Astrocyte (in vitro differentiated cells and primary cell): ENCODE data around the gene PRKCA. TPM values are rescaled to one million over a fixed set of nuclear protein-coding genes. Genes with fewer than 3 reads are reported as not detected.

Source experiments
- DNase-seq: peaks from one replicate; pipeline ENCODE4 v3.0.0-alpha.2; 2010; ENCODE audit warnings: low read depth
- FAIRE-seq: peaks from 2 replicates; lab custom pipeline; 2011; peaks lifted over from hg19 to GRCh38; lab: Jason Lieb, UNC
- H2AFZ ChIP-seq: 2 replicates; pipeline ENCODE4 v1.6.0; 2012; ENCODE audit warnings: low read depth, low read length, inconsistent platforms
- H3K27ac ChIP-seq: 2 replicates; pipeline ENCODE4 v1.5.1; 2011; ENCODE audit warnings: low read depth, low read length, inconsistent platforms
- H3K27me3 ChIP-seq: 2 replicates; pipeline ENCODE4 v1.6.0; 2011; ENCODE audit warnings: low read length, inconsistent platforms; ENCODE audit not compliant: insufficient read depth
- H3K36me3 ChIP-seq: 2 replicates; pipeline ENCODE4 v1.5.1; 2011; ENCODE audit warnings: low read length, inconsistent platforms; ENCODE audit not compliant: insufficient read depth
- H3K4me1 ChIP-seq: 2 replicates; pipeline ENCODE4 v1.5.1; 2011; ENCODE audit warnings: low read length, inconsistent platforms; ENCODE audit not compliant: insufficient read depth
- H3K4me2 ChIP-seq: 2 replicates; pipeline ENCODE4 v1.6.0; 2012; ENCODE audit warnings: low read length, inconsistent platforms
- H3K4me3 ChIP-seq: 2 replicates; pipeline ENCODE4 v1.5.1; 2011; ENCODE audit warnings: low read depth, mild to moderate bottlenecking, low read length, inconsistent platforms; ENCODE audit not compliant: insufficient read depth
- H3K79me2 ChIP-seq: 2 replicates; pipeline ENCODE4 v1.6.0; 2012; ENCODE audit warnings: mild to moderate bottlenecking, low read length, inconsistent platforms; ENCODE audit not compliant: insufficient read depth
- H3K9ac ChIP-seq: 2 replicates; pipeline ENCODE4 v1.6.0; 2012; ENCODE audit warnings: mild to moderate bottlenecking, low read length, inconsistent platforms
- H3K9me3 ChIP-seq: 2 replicates; pipeline ENCODE4 v1.5.1; 2012; ENCODE audit warnings: low read depth, mild to moderate bottlenecking, low read length, inconsistent platforms; ENCODE audit not compliant: insufficient read depth
- H4K20me1 ChIP-seq: 2 replicates; pipeline ENCODE4 v1.6.0; 2012; ENCODE audit warnings: low read length, inconsistent platforms; ENCODE audit not compliant: insufficient read depth
- H3K27ac Mint-ChIP-seq: one replicate; pipeline ENCODE4 v1.8.0; 2021; ENCODE audit warnings: mild to moderate bottlenecking, mixed read lengths; ENCODE audit not compliant: unreplicated experiment
- H3K27me3 Mint-ChIP-seq: one replicate; pipeline ENCODE4 v1.8.0; 2021; ENCODE audit warnings: low read depth, mixed read lengths; ENCODE audit not compliant: unreplicated experiment
- H3K36me3 Mint-ChIP-seq: one replicate; pipeline ENCODE4 v1.8.0; 2021; ENCODE audit warnings: low read depth, mixed read lengths; ENCODE audit not compliant: unreplicated experiment
- H3K4me1 Mint-ChIP-seq: one replicate; pipeline ENCODE4 v1.8.0; 2021; ENCODE audit warnings: low read depth, mixed read lengths; ENCODE audit not compliant: unreplicated experiment
- H3K4me3 Mint-ChIP-seq: one replicate; pipeline ENCODE4 v1.8.0; 2021; ENCODE audit warnings: mild to moderate bottlenecking, moderate library complexity, mixed read lengths; ENCODE audit not compliant: unreplicated experiment
- H3K9me3 Mint-ChIP-seq: one replicate; pipeline ENCODE4 v1.8.0; 2021; ENCODE audit warnings: mild to moderate bottlenecking, mixed read lengths; ENCODE audit not compliant: unreplicated experiment
- CTCF ChIP-seq: IDR thresholded peaks from 2 replicates; pipeline ENCODE4 v1.5.1; 2011; ENCODE audit warnings: low read depth, mild to moderate bottlenecking, inconsistent platforms, low read length, moderate library complexity; ENCODE audit not compliant: insufficient read depth
- EZH2 ChIP-seq: IDR thresholded peaks from 2 replicates; pipeline ENCODE4 v1.6.1; 2012; ENCODE audit warnings: mild to moderate bottlenecking, low read length, inconsistent platforms; ENCODE audit not compliant: insufficient read depth
- total RNA-seq: library from RNA; stranded (reverse); gene quantifications from 2 replicates; pipeline ENCODE4 v1.2.1, GENCODE V29; 2021

PRKCA gene
- total RNA-seq, 1 donor from 2014 or later, result 49.9 TPM

GRCh38 chr17:66351701-66352100 lies 49.3 kb downstream of the PRKCA start:
- Histone ChIP-seq H3K79me2 (peaks cover 50% of the 10 kb centered on the region), H4K20me1 (peaks cover 67% of the 10 kb centered on the region), H3K27me3 (no peaks in the 10 kb centered on the region), H3K9ac (no peak overlapping the region), H2AFZ (no peak overlapping the region), H3K36me3 (no peaks in the 10 kb centered on the region), H3K27ac (no peak overlapping the region), H3K9me3 (no peaks in the 10 kb centered on the region), H3K4me1 (peaks cover 40% of the 10 kb centered on the region), H3K4me2 (no peak overlapping the region), H3K4me3 (no peak overlapping the region)
- Mint-ChIP-seq H3K9me3 (no peaks in the 10 kb centered on the region), H3K27me3 (no peaks in the 10 kb centered on the region), H3K4me1 (peaks cover 39% of the 10 kb centered on the region), H3K27ac (no peak overlapping the region), H3K4me3 (no peak overlapping the region), H3K36me3 (no peaks in the 10 kb centered on the region)
- FAIRE-seq (no peak), DNase-seq (no peak)
- TF ChIP-seq EZH2 (no peak), CTCF (no peak)

- H3K27me3 ChIP-seq, result no peaks in the 10 kb centered on the region
- H3K36me3 ChIP-seq, result no peaks in the 10 kb centered on the region
- H3K4me2 ChIP-seq, result peak overlapping the region; percentile 55
- H3K9ac ChIP-seq, result no peak overlapping the region
- peaks cover 72% of the 10 kb centered on the region for H4K20me1 ChIP-seq
- Mint-ChIP-seq H3K27me3 (no peaks in the 10 kb centered on the region), H3K4me1 (peaks cover 29% of the 10 kb centered on the region), H3K27ac (no peak overlapping the region), H3K9me3 (no peaks in the 10 kb centered on the region), H3K36me3 (no peaks in the 10 kb centered on the region), H3K4me3 (no peak overlapping the region)
- H3K4me1 ChIP-seq, result peaks cover 29% of the 10 kb centered on the region
- FAIRE-seq (peak; percentile 29), DNase-seq (peak; percentile 85)
- H3K79me2 ChIP-seq, result peaks cover 67% of the 10 kb centered on the region
- H3K27ac ChIP-seq, result no peak overlapping the region
- no peaks in the 10 kb centered on the region for H3K9me3 ChIP-seq
- TF ChIP-seq EZH2 (no peak), CTCF (no peak)
- no peak overlapping the region for H3K4me3 ChIP-seq
- H2AFZ ChIP-seq, result no peak overlapping the region
Observed at GRCh38 chr17:66353937-66354401, 51.6 kb downstream of the PRKCA start.

- Histone ChIP-seq H3K9ac (no peak overlapping the region), H3K4me3 (no peak overlapping the region), H4K20me1 (peaks cover 70% of the 10 kb centered on the region), H3K27me3 (no peaks in the 10 kb centered on the region), H3K27ac (peak overlapping the region; percentile 2), H3K4me2 (peak overlapping the region; percentile 55), H3K9me3 (no peaks in the 10 kb centered on the region), H2AFZ (no peak overlapping the region), H3K79me2 (peaks cover 66% of the 10 kb centered on the region), H3K36me3 (no peaks in the 10 kb centered on the region), H3K4me1 (peaks cover 24% of the 10 kb centered on the region)
- no peaks in the 10 kb centered on the region for H3K9me3 Mint-ChIP-seq
- no peak overlapping the region for H3K4me3 Mint-ChIP-seq
- no peak overlapping the region for H3K27ac Mint-ChIP-seq
- no peaks in the 10 kb centered on the region for H3K36me3 Mint-ChIP-seq
- H3K27me3 Mint-ChIP-seq, result no peaks in the 10 kb centered on the region
- TF ChIP-seq CTCF (no peak), EZH2 (no peak)
- FAIRE-seq, result no peak
- no peak for DNase-seq
- peaks cover 25% of the 10 kb centered on the region for H3K4me1 Mint-ChIP-seq
Observed at GRCh38 chr17:66354472-66354871, 52.1 kb downstream of the PRKCA start.
